PC-3 (cell line): ENCODE measurements around the gene TBX2.

Experiments
- EZH2 ChIP-seq: fragments of 300-600 bp; sonication (generic); IDR thresholded peaks from one replicate; pipeline ENCODE4 v1.6.1; 2017; ENCODE audit warnings: antibody characterized with exemption, mild to moderate bottlenecking, low read length; ENCODE audit not compliant: unreplicated experiment
- EZH2phosphoT487 ChIP-seq: fragments of 300-600 bp; sonication (generic); IDR thresholded peaks from 2 replicates; pipeline ENCODE4 v1.6.1; 2018; ENCODE audit warnings: mild to moderate bottlenecking, antibody characterized with exemption, low read length, borderline replicate concordance
- TF ChIP-seq, protein P1 (sequence below): fragments of 300-600 bp; sonication (generic); conservative IDR thresholded peaks from 2 replicates; pipeline ENCODE4 v1.5.1; 2017; ENCODE audit warnings: antibody characterized with exemption, low read depth, mild to moderate bottlenecking, low read length

GRCh38 chr17:61363601-61364462, 35.8 kb upstream of the TBX2 start:
- TF ChIP-seq, protein P1, sequence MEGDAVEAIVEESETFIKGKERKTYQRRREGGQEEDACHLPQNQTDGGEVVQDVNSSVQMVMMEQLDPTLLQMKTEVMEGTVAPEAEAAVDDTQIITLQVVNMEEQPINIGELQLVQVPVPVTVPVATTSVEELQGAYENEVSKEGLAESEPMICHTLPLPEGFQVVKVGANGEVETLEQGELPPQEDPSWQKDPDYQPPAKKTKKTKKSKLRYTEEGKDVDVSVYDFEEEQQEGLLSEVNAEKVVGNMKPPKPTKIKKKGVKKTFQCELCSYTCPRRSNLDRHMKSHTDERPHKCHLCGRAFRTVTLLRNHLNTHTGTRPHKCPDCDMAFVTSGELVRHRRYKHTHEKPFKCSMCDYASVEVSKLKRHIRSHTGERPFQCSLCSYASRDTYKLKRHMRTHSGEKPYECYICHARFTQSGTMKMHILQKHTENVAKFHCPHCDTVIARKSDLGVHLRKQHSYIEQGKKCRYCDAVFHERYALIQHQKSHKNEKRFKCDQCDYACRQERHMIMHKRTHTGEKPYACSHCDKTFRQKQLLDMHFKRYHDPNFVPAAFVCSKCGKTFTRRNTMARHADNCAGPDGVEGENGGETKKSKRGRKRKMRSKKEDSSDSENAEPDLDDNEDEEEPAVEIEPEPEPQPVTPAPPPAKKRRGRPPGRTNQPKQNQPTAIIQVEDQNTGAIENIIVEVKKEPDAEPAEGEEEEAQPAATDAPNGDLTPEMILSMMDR = no peak
- TF ChIP-seq EZH2phosphoT487 (no peak), EZH2 (no peak)
